GM23338 (cell line): ENCODE data around the gene POLD2.

ENCODE experiments used
- CREB1 ChIP-seq: fragments of 250-450 bp; sonication (Bioruptor Pico); IDR thresholded peaks from 2 replicates; pipeline ENCODE4 v1.5.0; 2020; ENCODE audit warnings: low read depth, mild to moderate bottlenecking, moderate library complexity
- CTCF ChIP-seq, 2 experiments: fragments of 200-600 bp in 1 of 2; sonication (generic) in 1 of 2; conservative IDR thresholded peaks; 2 replicates each; pipeline versions ENCODE4 v1.5.1 to v1.6.1; 2016 to 2017; ENCODE audit warnings: antibody characterized with exemption in 2 of 2, low read depth in 2 of 2, mild to moderate bottlenecking in 2 of 2, moderate library complexity in 1 of 2
- ETS1 ChIP-seq: IDR thresholded peaks from 2 replicates; pipeline ENCODE4 v1.6.1; 2016; ENCODE audit warnings: antibody characterized with exemption
- EZH2 ChIP-seq: fragments of 200-600 bp; sonication (generic); IDR thresholded peaks from one replicate; pipeline ENCODE4 v1.8.0; 2017; ENCODE audit warnings: antibody characterized with exemption, mild to moderate bottlenecking, low read depth; ENCODE audit not compliant: unreplicated experiment
- EZH2phosphoT487 ChIP-seq: fragments of 200-600 bp; sonication (generic); IDR thresholded peaks from one replicate; pipeline ENCODE4 v1.8.1; 2018; ENCODE audit warnings: antibody characterized with exemption; ENCODE audit not compliant: unreplicated experiment
- NANOG ChIP-seq: IDR thresholded peaks from 2 replicates; pipeline ENCODE4 v1.6.1; 2016; ENCODE audit warnings: antibody characterized with exemption, borderline replicate concordance
- POLR2AphosphoS5 ChIP-seq: IDR thresholded peaks from 2 replicates; pipeline ENCODE4 v1.6.1; 2016; ENCODE audit warnings: antibody characterized with exemption, low read depth
- REST ChIP-seq: IDR thresholded peaks from one replicate; pipeline ENCODE4 v1.6.1; 2018; ENCODE audit warnings: antibody characterized with exemption; ENCODE audit not compliant: unreplicated experiment
- STAT1 ChIP-seq: IDR thresholded peaks from one replicate; pipeline ENCODE4 v1.6.1; 2016; ENCODE audit warnings: antibody characterized with exemption; ENCODE audit not compliant: unreplicated experiment
- ZNF114 ChIP-seq: fragments of 250-450 bp; sonication (Bioruptor Pico); IDR thresholded peaks from 2 replicates; pipeline ENCODE4 v1.5.0; 2020; ENCODE audit warnings: mild to moderate bottlenecking, moderate library complexity
- ZNF331 ChIP-seq: fragments of 250-450 bp; sonication (Bioruptor Pico); IDR thresholded peaks from 2 replicates; pipeline ENCODE4 v1.5.0; 2020; ENCODE audit warnings: low read depth, mild to moderate bottlenecking, moderate library complexity

GRCh38 chr7:44107116-44107960, 16.0 kb downstream of the POLD2 start:
- no peak for TF ChIP-seq POLR2AphosphoS5
- TF ChIP-seq CTCF (conservative IDR thresholded peaks at IDR 0.05; ENCODE audit: low read depth in 2 of 2) = no peak
- TF ChIP-seq NANOG = no peak
- no peak for TF ChIP-seq EZH2
- no peak for TF ChIP-seq REST
- TF ChIP-seq EZH2phosphoT487 = no peak
- TF ChIP-seq ETS1 = no peak
- TF ChIP-seq STAT1 = no peak
- no peak for TF ChIP-seq ZNF331
- TF ChIP-seq CREB1 (CRISPR knock-in tag) = no peak
- TF ChIP-seq ZNF114 (CRISPR knock-in tag) = no peak
